GM23338 (cell line): Measurements from ENCODE around the gene TBPL2. TPM values are rescaled to one million over a fixed set of nuclear protein-coding genes. Genes with fewer than 3 reads are reported as not detected.

Experiments
- ATAC-seq: fragments of 200-7000 bp; cut with Tn5 transposase; 3 replicates; pipeline ENCODE4 v1.9.1; 2020
- DNase-seq: peaks from one replicate; pipeline ENCODE4 v3.0.0-alpha.2; 2015; ENCODE audit warnings: low spot score
- H2AFZ ChIP-seq: fragments of 200-600 bp; sonication (generic); 2 replicates; pipeline ENCODE4 v1.8.0; 2016; ENCODE audit warnings: antibody characterized with exemption, mild to moderate bottlenecking, moderate library complexity
- H3F3A ChIP-seq: fragments of 200-600 bp; sonication (generic); replicated peaks from 2 replicates; pipeline ENCODE4 v1.8.0; 2017; ENCODE audit warnings: antibody characterized with exemption, mixed run types, low read depth
- H3K27ac ChIP-seq: fragments of 200-600 bp; sonication (generic); 2 replicates; pipeline ENCODE4 v1.6.1; 2016; ENCODE audit warnings: low read depth
- H3K27me3 ChIP-seq: fragments of 200-600 bp; sonication (generic); 2 replicates; pipeline ENCODE4 v1.8.0; 2016; ENCODE audit warnings: mild to moderate bottlenecking, mixed run types, moderate library complexity; ENCODE audit not compliant: insufficient read depth
- H3K36me3 ChIP-seq: fragments of 200-600 bp; sonication (generic); 2 replicates; pipeline ENCODE4 v1.8.0; 2016; ENCODE audit warnings: mild to moderate bottlenecking; ENCODE audit not compliant: insufficient read depth
- H3K4me1 ChIP-seq: fragments of 200-600 bp; sonication (generic); 2 replicates; pipeline ENCODE4 v1.8.0; 2016; ENCODE audit warnings: mild to moderate bottlenecking, moderate library complexity; ENCODE audit not compliant: insufficient read depth
- H3K4me2 ChIP-seq: fragments of 200-600 bp; sonication (generic); 2 replicates; pipeline ENCODE4 v1.7.1; 2017; ENCODE audit warnings: mixed run types
- H3K4me3 ChIP-seq: fragments of 200-600 bp; sonication (generic); 2 replicates; pipeline ENCODE4 v1.6.1; 2016; ENCODE audit warnings: mixed run types
- H3K79me2 ChIP-seq: fragments of 200-600 bp; sonication (generic); replicated peaks from 2 replicates; pipeline ENCODE4 v1.8.0; 2017; ENCODE audit warnings: mild to moderate bottlenecking; ENCODE audit not compliant: insufficient read depth
- H3K9me2 ChIP-seq: fragments of 200-600 bp; sonication (generic); 2 replicates; pipeline ENCODE4 v1.8.0; 2017; ENCODE audit not compliant: insufficient read depth
- H4K20me1 ChIP-seq: fragments of 200-600 bp; sonication (generic); replicated peaks from 2 replicates; pipeline ENCODE4 v1.8.0; 2017; ENCODE audit warnings: mild to moderate bottlenecking; ENCODE audit not compliant: insufficient read depth
- H3K27ac Mint-ChIP-seq: 2 replicates; pipeline ENCODE4 v1.8.0; 2020; ENCODE audit warnings: inconsistent platforms, mild to moderate bottlenecking, moderate library complexity, mixed read lengths
- H3K27me3 Mint-ChIP-seq: 3 replicates; pipeline ENCODE4 v1.8.0; 2022; ENCODE audit warnings: low read depth, mild to moderate bottlenecking, moderate library complexity, mixed read lengths, inconsistent platforms; ENCODE audit not compliant: insufficient read depth, poor library complexity
- H3K36me3 Mint-ChIP-seq: 3 replicates; pipeline ENCODE4 v1.8.0; 2021; ENCODE audit warnings: low read depth, mild to moderate bottlenecking, inconsistent platforms, moderate library complexity, mixed read lengths
- H3K4me1 Mint-ChIP-seq: 3 replicates; pipeline ENCODE4 v1.8.0; 2020; ENCODE audit warnings: mild to moderate bottlenecking, inconsistent platforms, mixed read lengths
- H3K4me3 Mint-ChIP-seq: 3 replicates; pipeline ENCODE4 v1.8.0; 2021; ENCODE audit warnings: moderate library complexity, mild to moderate bottlenecking, inconsistent platforms, mixed read lengths
- H3K9me3 Mint-ChIP-seq: 3 replicates; pipeline ENCODE4 v1.8.0; 2020; ENCODE audit warnings: moderate library complexity, mild to moderate bottlenecking, inconsistent platforms, mixed read lengths
- CREB1 ChIP-seq: fragments of 250-450 bp; sonication (Bioruptor Pico); IDR thresholded peaks from 2 replicates; pipeline ENCODE4 v1.5.0; 2020; ENCODE audit warnings: low read depth, mild to moderate bottlenecking, moderate library complexity
- CTCF ChIP-seq, 2 experiments: fragments of 200-600 bp in 1 of 2; sonication (generic) in 1 of 2; conservative IDR thresholded peaks; 2 replicates each; pipeline versions ENCODE4 v1.5.1 to v1.6.1; 2016 to 2017; ENCODE audit warnings: antibody characterized with exemption in 2 of 2, low read depth in 2 of 2, mild to moderate bottlenecking in 2 of 2, moderate library complexity in 1 of 2
- ETS1 ChIP-seq: IDR thresholded peaks from 2 replicates; pipeline ENCODE4 v1.6.1; 2016; ENCODE audit warnings: antibody characterized with exemption
- EZH2 ChIP-seq: fragments of 200-600 bp; sonication (generic); IDR thresholded peaks from one replicate; pipeline ENCODE4 v1.8.0; 2017; ENCODE audit warnings: antibody characterized with exemption, mild to moderate bottlenecking, low read depth; ENCODE audit not compliant: unreplicated experiment
- JUNB ChIP-seq: IDR thresholded peaks from one replicate; pipeline ENCODE4 v1.6.1; 2016; ENCODE audit warnings: antibody characterized with exemption; ENCODE audit not compliant: unreplicated experiment
- NANOG ChIP-seq: IDR thresholded peaks from 2 replicates; pipeline ENCODE4 v1.6.1; 2016; ENCODE audit warnings: antibody characterized with exemption, borderline replicate concordance
- POLR2AphosphoS5 ChIP-seq: IDR thresholded peaks from 2 replicates; pipeline ENCODE4 v1.6.1; 2016; ENCODE audit warnings: antibody characterized with exemption, low read depth
- REST ChIP-seq: IDR thresholded peaks from one replicate; pipeline ENCODE4 v1.6.1; 2018; ENCODE audit warnings: antibody characterized with exemption; ENCODE audit not compliant: unreplicated experiment
- STAT1 ChIP-seq: IDR thresholded peaks from one replicate; pipeline ENCODE4 v1.6.1; 2016; ENCODE audit warnings: antibody characterized with exemption; ENCODE audit not compliant: unreplicated experiment
- ZNF114 ChIP-seq: fragments of 250-450 bp; sonication (Bioruptor Pico); IDR thresholded peaks from 2 replicates; pipeline ENCODE4 v1.5.0; 2020; ENCODE audit warnings: mild to moderate bottlenecking, moderate library complexity
- ZNF331 ChIP-seq: fragments of 250-450 bp; sonication (Bioruptor Pico); IDR thresholded peaks from 2 replicates; pipeline ENCODE4 v1.5.0; 2020; ENCODE audit warnings: low read depth, mild to moderate bottlenecking, moderate library complexity
- polyA plus RNA-seq: library from polyadenylated mRNA; unstranded; fragments of >200 nt; fragmentation: Nextera tagmentation; extraction: Ambion mirVana; gene quantifications from 2 replicates; pipeline ENCODE4 v1.2.1, GENCODE V29; 2016
- total RNA-seq: library from RNA; depleted of rRNA; stranded (reverse); fragments of >200 nt; shearing (Covaris generic); gene quantifications from 2 replicates; pipeline ENCODE4 v1.2.3, GENCODE V29; 2014

The TBPL2 gene
- total and polyA plus RNA-seq, 2 experiments from 2014 or later: 0.24 TPM; not detected in 1

- Histone ChIP-seq H3F3A (no peaks in the 10 kb centered on the region), H4K20me1 (peaks cover 8% of the 10 kb centered on the region), H3K27ac (no peak overlapping the region), H3K4me2 (no peak overlapping the region), H3K9me2 (no peaks in the 10 kb centered on the region), H3K79me2 (no peaks in the 10 kb centered on the region), H3K27me3 (no peaks in the 10 kb centered on the region), H3K4me1 (no peaks in the 10 kb centered on the region), H3K36me3 (peaks cover 5% of the 10 kb centered on the region; the same call in 1 of the 2 replicates), H2AFZ (no peak overlapping the region), H3K4me3 (no peak overlapping the region)
- Mint-ChIP-seq H3K27ac (no peak overlapping the region), H3K4me3 (no peak overlapping the region), H3K36me3 (peaks cover 9% of the 10 kb centered on the region), H3K27me3 (no peaks in the 10 kb centered on the region), H3K4me1 (no peaks in the 10 kb centered on the region), H3K9me3 (no peaks in the 10 kb centered on the region)
- ATAC-seq (no peak), DNase-seq (no peak)
- TF ChIP-seq CTCF (conservative IDR thresholded peaks at IDR 0.05; ENCODE audit: low read depth in 2 of 2): no peak
- TF ChIP-seq CREB1 (CRISPR knock-in tag): no peak
- TF ChIP-seq STAT1: no peak
- no peak for TF ChIP-seq JUNB
- TF ChIP-seq POLR2AphosphoS5: no peak
Observed at GRCh38 chr14:55389330-55389729, 51.1 kb downstream of the TBPL2 start.

GRCh38 chr14:55388160-55388559 is 52.3 kb downstream of the TBPL2 start:
- no peak for ATAC-seq

GRCh38 chr14:55387121-55387520 is 53.3 kb downstream of the TBPL2 start:
- Histone ChIP-seq H3K4me1 (no peaks in the 10 kb centered on the region), H3K79me2 (no peaks in the 10 kb centered on the region), H3K4me2 (no peak overlapping the region), H3K27me3 (no peaks in the 10 kb centered on the region), H3F3A (no peaks in the 10 kb centered on the region), H3K4me3 (no peak overlapping the region), H3K36me3 (peaks cover 5% of the 10 kb centered on the region; the same call in 1 of the 2 replicates), H2AFZ (no peak overlapping the region), H3K9me2 (no peaks in the 10 kb centered on the region), H4K20me1 (peaks cover 8% of the 10 kb centered on the region), H3K27ac (no peak overlapping the region)
- Mint-ChIP-seq H3K27ac (no peak overlapping the region), H3K4me1 (no peaks in the 10 kb centered on the region), H3K9me3 (no peaks in the 10 kb centered on the region), H3K27me3 (no peaks in the 10 kb centered on the region), H3K36me3 (peaks cover 8% of the 10 kb centered on the region), H3K4me3 (no peak overlapping the region)
- no peak for DNase-seq
- ATAC-seq: no peak
- TF ChIP-seq CTCF (conservative IDR thresholded peaks at IDR 0.05; ENCODE audit: low read depth in 2 of 2): no peak
- no peak for TF ChIP-seq ETS1
- TF ChIP-seq EZH2: no peak
- TF ChIP-seq NANOG: no peak
- no peak for TF ChIP-seq POLR2AphosphoS5
- no peak for TF ChIP-seq REST
- TF ChIP-seq ZNF331 (CRISPR knock-in tag): no peak

More at GRCh38 chr14:55388160-55388559, 52.3 kb downstream of the TBPL2 start:
- Mint-ChIP-seq H3K4me3 (no peak overlapping the region), H3K4me1 (no peaks in the 10 kb centered on the region), H3K27me3 (no peaks in the 10 kb centered on the region), H3K36me3 (peaks cover 8% of the 10 kb centered on the region), H3K27ac (no peak overlapping the region), H3K9me3 (no peaks in the 10 kb centered on the region)
- H3K9me2 ChIP-seq: no peaks in the 10 kb centered on the region
- H3K27ac ChIP-seq: no peak overlapping the region
- H3K27me3 ChIP-seq: no peaks in the 10 kb centered on the region
- peaks cover 5% of the 10 kb centered on the region; the same call in 1 of the 2 replicates for H3K36me3 ChIP-seq
- no peak for DNase-seq
- no peaks in the 10 kb centered on the region for H3K79me2 ChIP-seq
- H3K4me2 ChIP-seq: no peak overlapping the region
- no peak overlapping the region for H2AFZ ChIP-seq
- no peak overlapping the region for H3K4me3 ChIP-seq
- peaks cover 8% of the 10 kb centered on the region for H4K20me1 ChIP-seq
- H3K4me1 ChIP-seq: no peaks in the 10 kb centered on the region
- no peaks in the 10 kb centered on the region for H3F3A ChIP-seq
- TF ChIP-seq EZH2: no peak
- TF ChIP-seq NANOG: no peak
- no peak for TF ChIP-seq JUNB
- no peak for TF ChIP-seq STAT1
- no peak for TF ChIP-seq ZNF114 (CRISPR knock-in tag)
- no peak for TF ChIP-seq ZNF331 (CRISPR knock-in tag)
